Thoracic aorta (tissue), 2 donors: ENCODE results near the gene PPCDC. TPM values are rescaled to one million over a fixed set of nuclear protein-coding genes. Genes with fewer than 3 reads are reported as not detected.

Source experiments
- ATAC-seq: fragments of 150-250 bp; one replicate; pipeline ENCODE4 v1.8.0; 2017; ENCODE audit warnings: low read depth; ENCODE audit not compliant: insufficient number of reproducible peaks, low FRiP score
- DNase-seq: peaks from one replicate; pipeline ENCODE4 v3.0.0-alpha.2; 2020; ENCODE audit warnings: low spot score
- H3K27ac ChIP-seq, 2 donors: fragments of 200-600 bp; sonication (generic); 1 replicate in 1 of 2; 2 replicates in 1 of 2; pipeline ENCODE4 v1.5.1; 2016; ENCODE audit warnings: mild to moderate bottlenecking in 2 of 2, moderate library complexity in 2 of 2
- H3K27me3 ChIP-seq: fragments of 200-600 bp; sonication (generic); replicated peaks from 2 replicates; pipeline ENCODE4 v1.6.0; 2016; ENCODE audit warnings: mild to moderate bottlenecking; ENCODE audit not compliant: insufficient read depth
- H3K36me3 ChIP-seq: fragments of 200-600 bp; sonication (generic); one replicate; pipeline ENCODE4 v1.5.1; 2016
- H3K4me1 ChIP-seq, 2 donors: fragments of 200-600 bp; sonication (generic); 1 replicate in 1 of 2; 2 replicates in 1 of 2; pipeline versions ENCODE4 v1.5.1 to v1.6.0; 2016; ENCODE audit warnings: low read depth in 2 of 2, mild to moderate bottlenecking in 1 of 2; ENCODE audit not compliant: control insufficient read depth in 1 of 2
- H3K4me3 ChIP-seq: fragments of 200-600 bp; sonication (generic); 2 replicates; pipeline ENCODE4 v1.5.1; 2016; ENCODE audit warnings: mild to moderate bottlenecking
- H3K9me3 ChIP-seq: fragments of 200-600 bp; sonication (generic); 2 replicates; pipeline ENCODE4 v1.5.1; 2016
- CTCF ChIP-seq: fragments of 200-600 bp; sonication (generic); IDR thresholded peaks from one replicate; pipeline ENCODE4 v1.5.1; 2019; ENCODE audit warnings: antibody characterized with exemption
- total RNA-seq, 2 donors: library from RNA; depleted of rRNA; stranded (reverse); fragments of >200 nt; gene quantifications; one replicate each; pipeline versions ENCODE4 v1.1.0 to v1.2.3, GENCODE V29; 2016

PPCDC gene
- total RNA-seq, 2 donors from 2014 or later = 8.5 to 13.7 TPM

- no peak overlapping the region for H3K27ac ChIP-seq
- no peak for TF ChIP-seq CTCF
- no peak for DNase-seq
- no peaks in the 10 kb centered on the region for H3K4me1 ChIP-seq
- no peaks in the 10 kb centered on the region for H3K27me3 ChIP-seq
- H3K9me3 ChIP-seq = no peaks in the 10 kb centered on the region
- H3K36me3 ChIP-seq = no peaks in the 10 kb centered on the region
- H3K4me3 ChIP-seq = no peak overlapping the region
- ATAC-seq = no peak
These were observed 41.2 kb upstream of the PPCDC start for GRCh38 chr15:74982183-74982582.

GRCh38 chr15:74983725-74984231 lies 39.6 kb upstream of the PPCDC start:
- no peak overlapping the region for H3K4me3 ChIP-seq
- no peak overlapping the region for H3K27ac ChIP-seq
- ATAC-seq (no peak), DNase-seq (no peak)
- no peaks in the 10 kb centered on the region for H3K9me3 ChIP-seq
- H3K4me1 ChIP-seq = no peaks in the 10 kb centered on the region
- no peaks in the 10 kb centered on the region for H3K27me3 ChIP-seq
- H3K36me3 ChIP-seq = no peaks in the 10 kb centered on the region
- TF ChIP-seq CTCF = no peak

GRCh38 chr15:74988007-74988800 lies 35.2 kb upstream of the PPCDC start:
- Histone ChIP-seq H3K36me3 (no peaks in the 10 kb centered on the region), H3K27ac (no peak overlapping the region), H3K4me1 (no peaks in the 10 kb centered on the region), H3K9me3 (no peaks in the 10 kb centered on the region), H3K27me3 (no peaks in the 10 kb centered on the region), H3K4me3 (no peak overlapping the region)
- ATAC-seq (no peak), DNase-seq (no peak)
- TF ChIP-seq CTCF = no peak

- ATAC-seq = no peak
- no peaks in the 10 kb centered on the region for H3K4me1 ChIP-seq
- H3K9me3 ChIP-seq = no peaks in the 10 kb centered on the region
- H3K36me3 ChIP-seq = no peaks in the 10 kb centered on the region
- H3K27ac ChIP-seq = no peak overlapping the region
- no peak for DNase-seq
- TF ChIP-seq CTCF = no peak
- H3K4me3 ChIP-seq = no peak overlapping the region
- H3K27me3 ChIP-seq = no peaks in the 10 kb centered on the region
These were observed 33.9 kb upstream of the PPCDC start for GRCh38 chr15:74989527-74989926.

GRCh38 chr15:74992619-74993018 lies 30.8 kb upstream of the PPCDC start:
- peaks cover 5 to 14% of the 10 kb centered on the region in 2 donors for H3K4me1 ChIP-seq
- no peak overlapping the region for H3K4me3 ChIP-seq
- TF ChIP-seq CTCF = no peak
- H3K27me3 ChIP-seq = no peaks in the 10 kb centered on the region
- no peak for DNase-seq
- H3K9me3 ChIP-seq = no peaks in the 10 kb centered on the region
- no peak overlapping the region for H3K27ac ChIP-seq
- H3K36me3 ChIP-seq = no peaks in the 10 kb centered on the region
- no peak for ATAC-seq
